ENCODE results near the gene PNMA1. TPM values are rescaled to one million over a fixed set of nuclear protein-coding genes. Genes with fewer than 3 reads are reported as not detected.
A peak's percentile ranks its signal among the peaks of the same experiment; 100 is the strongest.

Gene PNMA1
- total RNA-seq, 1 experiment from 2014 or later, result 43.3 TPM

DNA sequence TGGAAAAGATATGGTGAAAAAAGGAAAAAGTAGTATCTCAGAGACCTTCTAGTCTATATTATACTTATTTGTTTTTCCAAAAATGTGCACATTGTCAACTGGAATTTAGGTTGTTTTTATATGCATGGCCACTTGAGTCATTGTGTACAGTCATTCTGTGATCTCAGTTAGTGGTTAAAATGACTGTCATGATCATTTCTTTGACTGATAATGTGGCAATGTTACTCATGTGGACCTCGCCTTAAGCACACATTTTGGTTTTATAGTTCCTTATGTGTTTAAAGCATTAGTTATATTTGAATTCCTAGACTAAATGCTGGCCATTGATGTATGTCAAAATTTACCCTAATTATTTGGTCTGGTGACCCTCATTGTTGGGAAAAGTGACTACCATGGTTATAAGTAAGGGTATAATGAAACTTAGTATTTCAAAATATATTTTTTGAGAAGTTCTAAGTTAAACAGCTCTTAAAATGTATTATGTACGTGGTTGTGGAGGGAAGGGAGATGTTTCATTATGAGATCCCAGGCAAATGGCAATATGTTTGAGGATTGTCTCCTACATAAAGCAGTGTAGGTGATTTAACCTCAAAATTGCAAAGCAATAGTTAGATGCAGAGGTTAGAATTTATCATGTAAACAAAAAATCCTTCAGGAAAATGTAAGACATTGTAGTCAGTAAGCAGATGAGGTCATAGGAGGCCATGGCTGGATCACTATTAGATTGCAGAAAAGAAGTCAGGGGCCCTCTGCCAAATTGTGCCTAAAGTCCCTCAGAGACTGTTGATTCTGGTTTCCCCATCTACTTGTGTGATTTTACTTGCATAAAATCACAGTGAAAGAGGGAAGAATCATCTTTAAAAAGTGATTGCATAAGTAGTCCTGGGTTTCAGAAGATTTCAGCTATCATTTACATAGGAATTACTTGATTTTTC lies 17.5 kb downstream of the PNMA1 start:
- peaks cover 11% of the 10 kb centered on the region for H3K4me1 Mint-ChIP-seq (ENCODE audit: insufficient read depth, unreplicated experiment)
- ChIA-PET CTCF (no interaction called here), POLR2A (interaction anchor here (0.9 to 1.2 kb wide), 2 partner anchors 15 to 16 kb away, joined by 3 read pairs; no protein-coding TSS in a partner anchor)
- no TSS peak for BruUV-seq (replicated peaks)
- H3K4me3 Mint-ChIP-seq (ENCODE audit: unreplicated experiment), result no peak overlapping the region
- H3K27me3 Mint-ChIP-seq (ENCODE audit: insufficient read depth, unreplicated experiment), result no peaks in the 10 kb centered on the region
- H3K27ac Mint-ChIP-seq (ENCODE audit: low read depth, unreplicated experiment), result no peak overlapping the region
- peaks cover 28% of the 10 kb centered on the region for H3K36me3 Mint-ChIP-seq (ENCODE audit: insufficient read depth, unreplicated experiment)
- intact Hi-C loops (cut with micrococcal nuclease), result no loop called here
- H3K9me3 Mint-ChIP-seq (ENCODE audit: unreplicated experiment), result no peaks in the 10 kb centered on the region
- TF ChIP-seq, protein P1, sequence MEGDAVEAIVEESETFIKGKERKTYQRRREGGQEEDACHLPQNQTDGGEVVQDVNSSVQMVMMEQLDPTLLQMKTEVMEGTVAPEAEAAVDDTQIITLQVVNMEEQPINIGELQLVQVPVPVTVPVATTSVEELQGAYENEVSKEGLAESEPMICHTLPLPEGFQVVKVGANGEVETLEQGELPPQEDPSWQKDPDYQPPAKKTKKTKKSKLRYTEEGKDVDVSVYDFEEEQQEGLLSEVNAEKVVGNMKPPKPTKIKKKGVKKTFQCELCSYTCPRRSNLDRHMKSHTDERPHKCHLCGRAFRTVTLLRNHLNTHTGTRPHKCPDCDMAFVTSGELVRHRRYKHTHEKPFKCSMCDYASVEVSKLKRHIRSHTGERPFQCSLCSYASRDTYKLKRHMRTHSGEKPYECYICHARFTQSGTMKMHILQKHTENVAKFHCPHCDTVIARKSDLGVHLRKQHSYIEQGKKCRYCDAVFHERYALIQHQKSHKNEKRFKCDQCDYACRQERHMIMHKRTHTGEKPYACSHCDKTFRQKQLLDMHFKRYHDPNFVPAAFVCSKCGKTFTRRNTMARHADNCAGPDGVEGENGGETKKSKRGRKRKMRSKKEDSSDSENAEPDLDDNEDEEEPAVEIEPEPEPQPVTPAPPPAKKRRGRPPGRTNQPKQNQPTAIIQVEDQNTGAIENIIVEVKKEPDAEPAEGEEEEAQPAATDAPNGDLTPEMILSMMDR (IDR thresholded peaks at IDR 0.05; ENCODE audit: unreplicated experiment), result no peak
- peak; percentile 42 for DNase-seq (ENCODE audit: unreplicated experiment)

DNA sequence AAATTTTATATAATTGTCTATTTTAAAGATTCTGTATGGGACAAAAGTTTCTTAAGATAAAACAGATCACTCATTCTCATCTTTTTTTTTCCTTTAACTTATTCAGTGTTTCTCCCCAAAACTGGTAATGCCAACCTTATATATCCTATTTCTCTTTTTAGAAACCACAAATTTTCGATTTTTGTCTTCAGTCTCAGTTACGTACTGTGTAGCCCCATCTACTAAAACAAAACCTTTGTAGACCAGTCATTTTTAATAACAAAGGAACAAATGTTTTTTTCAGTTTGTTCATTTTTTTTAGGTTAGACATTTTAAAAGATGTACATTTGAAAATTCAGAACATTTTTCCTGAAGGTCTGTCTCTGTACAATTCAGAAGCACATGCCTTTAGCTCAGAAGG lies 18.2 kb downstream of the PNMA1 start:
- no peak for DNase-seq (ENCODE audit: unreplicated experiment)
- ChIA-PET POLR2A (interaction anchor here (0.9 kb wide), 1 partner anchor 17 kb away, joined by 3 read pairs; no protein-coding TSS in a partner anchor), CTCF (no interaction called here)
- H3K4me1 Mint-ChIP-seq (ENCODE audit: insufficient read depth, unreplicated experiment), result peaks cover 11% of the 10 kb centered on the region
- no TSS peak for BruUV-seq (replicated peaks)
- TF ChIP-seq, protein P1 (IDR thresholded peaks at IDR 0.05; ENCODE audit: unreplicated experiment), result no peak
- H3K36me3 Mint-ChIP-seq (ENCODE audit: insufficient read depth, unreplicated experiment), result peaks cover 31% of the 10 kb centered on the region
- no peaks in the 10 kb centered on the region for H3K9me3 Mint-ChIP-seq (ENCODE audit: unreplicated experiment)
- no peak overlapping the region for H3K27ac Mint-ChIP-seq (ENCODE audit: low read depth, unreplicated experiment)
- no peak overlapping the region for H3K4me3 Mint-ChIP-seq (ENCODE audit: unreplicated experiment)
- no peaks in the 10 kb centered on the region for H3K27me3 Mint-ChIP-seq (ENCODE audit: insufficient read depth, unreplicated experiment)
- intact Hi-C loops (cut with micrococcal nuclease), result no loop called here

DNA sequence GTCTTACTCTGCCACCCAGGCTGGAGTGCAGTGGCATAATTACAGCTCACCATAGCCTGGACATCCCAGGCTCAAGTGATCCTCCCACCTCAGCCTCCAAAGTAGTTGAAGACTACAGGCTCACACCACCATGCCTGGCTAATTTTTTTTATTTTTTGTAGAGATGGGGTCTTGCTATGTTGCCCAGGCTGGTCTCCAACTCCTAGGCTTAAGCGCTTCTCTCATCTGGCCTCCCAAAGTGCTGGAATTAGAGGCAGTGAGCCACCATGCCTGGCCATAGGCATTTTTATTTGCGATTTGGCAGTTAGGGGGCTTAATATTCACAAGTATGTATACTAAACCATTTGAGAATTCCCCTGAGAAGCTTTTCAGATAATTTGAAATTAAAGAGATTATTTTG lies 19.1 kb downstream of the PNMA1 start:
- Mint-ChIP-seq H3K27me3 (ENCODE audit: insufficient read depth, unreplicated experiment) (no peaks in the 10 kb centered on the region), H3K36me3 (ENCODE audit: insufficient read depth, unreplicated experiment) (peaks cover 25% of the 10 kb centered on the region), H3K27ac (ENCODE audit: low read depth, unreplicated experiment) (no peak overlapping the region), H3K9me3 (ENCODE audit: unreplicated experiment) (no peaks in the 10 kb centered on the region), H3K4me3 (ENCODE audit: unreplicated experiment) (no peak overlapping the region), H3K4me1 (ENCODE audit: insufficient read depth, unreplicated experiment) (peaks cover 11% of the 10 kb centered on the region)
- no peak for DNase-seq (ENCODE audit: unreplicated experiment)
- ChIA-PET POLR2A (no interaction called here), CTCF (interaction anchor here (0.8 kb wide), 1 partner anchor 17 kb away, joined by 5 read pairs; no protein-coding TSS in a partner anchor)
- TF ChIP-seq, protein P1 (IDR thresholded peaks at IDR 0.05; ENCODE audit: unreplicated experiment), result no peak
- BruUV-seq (replicated peaks), result no TSS peak
- intact Hi-C loops (cut with micrococcal nuclease), result no loop called here

DNA sequence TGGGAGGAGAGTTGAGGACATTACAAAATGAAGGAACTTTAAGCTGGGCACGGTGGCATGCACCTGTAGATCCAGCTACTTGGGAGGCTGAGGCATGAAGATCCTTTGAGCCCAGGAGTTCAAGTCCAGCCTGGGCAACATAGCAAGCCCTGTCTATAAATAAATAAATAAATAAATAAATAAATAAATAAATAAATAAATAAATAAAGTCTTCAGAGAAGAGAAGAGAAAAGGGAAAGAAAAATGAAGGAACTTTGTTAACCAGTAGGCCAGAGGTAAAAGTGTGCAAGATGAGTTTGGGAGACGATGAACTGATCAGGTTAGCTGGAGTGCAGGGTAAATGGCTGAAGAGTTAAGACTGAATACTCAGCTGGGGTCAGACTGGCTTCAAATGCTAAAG lies 20.1 kb downstream of the PNMA1 start:
- H3K9me3 Mint-ChIP-seq (ENCODE audit: unreplicated experiment), result no peaks in the 10 kb centered on the region
- TF ChIP-seq, protein P1 (IDR thresholded peaks at IDR 0.05; ENCODE audit: unreplicated experiment), result no peak
- DNase-seq (ENCODE audit: unreplicated experiment), result no peak
- H3K27me3 Mint-ChIP-seq (ENCODE audit: insufficient read depth, unreplicated experiment), result no peaks in the 10 kb centered on the region
- no peak overlapping the region for H3K4me3 Mint-ChIP-seq (ENCODE audit: unreplicated experiment)
- CTCF ChIA-PET, result interaction anchor here (1.6 kb wide), 1 partner anchor 35 kb away, joined by 4 read pairs; no protein-coding TSS in a partner anchor
- H3K27ac Mint-ChIP-seq (ENCODE audit: low read depth, unreplicated experiment), result no peak overlapping the region
- POLR2A ChIA-PET, result interaction anchor here (0.9 kb wide), 1 partner anchor 118 kb away, joined by 3 read pairs; no protein-coding TSS in a partner anchor
- H3K36me3 Mint-ChIP-seq (ENCODE audit: insufficient read depth, unreplicated experiment), result peaks cover 31% of the 10 kb centered on the region
- intact Hi-C loops (cut with micrococcal nuclease), result no loop called here
- BruUV-seq (replicated peaks), result no TSS peak
- peaks cover 11% of the 10 kb centered on the region for H3K4me1 Mint-ChIP-seq (ENCODE audit: insufficient read depth, unreplicated experiment)
